Prostate gland (tissue), 2 donors: Measurements from ENCODE around the gene SLC25A47. TPM values are rescaled to one million over a fixed set of nuclear protein-coding genes. Genes with fewer than 3 reads are reported as not detected.

Experiments
- DNase-seq: peaks from one replicate; pipeline ENCODE4 v3.0.0-alpha.2; 2019; ENCODE audit warnings: low spot score
- H3K27ac ChIP-seq, 2 donors: fragments of 200-600 bp; sonication (generic); 2 replicates each; pipeline ENCODE4 v1.5.1; 2017 to 2019
- H3K27me3 ChIP-seq: fragments of 200-600 bp; sonication (generic); replicated peaks from 2 replicates; pipeline ENCODE4 v1.5.1; 2019; ENCODE audit not compliant: insufficient read depth
- H3K36me3 ChIP-seq, 2 donors: fragments of 200-600 bp; sonication (generic); 1 replicate in 1 of 2; 2 replicates in 1 of 2; pipeline versions ENCODE4 v1.5.1 to v1.8.1; 2017 to 2019
- H3K4me1 ChIP-seq: fragments of 200-600 bp; sonication (generic); replicated peaks from 2 replicates; pipeline ENCODE4 v1.5.1; 2019
- H3K4me3 ChIP-seq, 2 donors: fragments of 200-600 bp; sonication (generic); 2 replicates each; pipeline ENCODE4 v1.5.1; 2017 to 2019
- H3K9me3 ChIP-seq: fragments of 200-600 bp; sonication (generic); 2 replicates; pipeline ENCODE4 v1.5.1; 2017
- POLR2A ChIP-seq: fragments of 450-650 bp; IDR thresholded peaks from one replicate; pipeline ENCODE4 v1.6.1; 2016; ENCODE audit warnings: antibody characterized with exemption, mild to moderate bottlenecking
- POLR2AphosphoS5 ChIP-seq: sonication (generic); formaldehyde crosslinking; IDR thresholded peaks from one replicate; pipeline ENCODE4 v1.6.1; 2017; ENCODE audit warnings: antibody characterized with exemption
- WGBS: methylation state at CpG from one replicate; pipeline ENCODE4 v1.1.5; 2018; 5-methylcytosine and 5-hydroxymethylcytosine counted together
- intact Hi-C: fragments of 100-400 bp; cut with DNase I; formaldehyde crosslinking; loops from one replicate; pipeline ENCODE4 v1.14.2; 2022
- total RNA-seq, 2 donors: library from RNA; depleted of rRNA; stranded (reverse); fragments of >200 nt; gene quantifications; one replicate each; pipeline ENCODE4 v1.1.0, GENCODE V29; 2016
- TF ChIP-seq, protein P1 (sequence below), 4 experiments: fragments of 200-600 bp in 2 of 4; fragments of 450-650 bp in 2 of 4; sonication (generic) in 2 of 4; IDR thresholded peaks; 1 replicate in 3 of 4; 2 replicates in 1 of 4; pipeline ENCODE4 v1.5.1; 2016 to 2019; ENCODE audit warnings: antibody characterized with exemption in 4 of 4, mild to moderate bottlenecking in 2 of 4, moderate library complexity in 2 of 4

SLC25A47 gene
- total RNA-seq, 2 donors from 2014 or later = 0.51 TPM; not detected in 1

DNA sequence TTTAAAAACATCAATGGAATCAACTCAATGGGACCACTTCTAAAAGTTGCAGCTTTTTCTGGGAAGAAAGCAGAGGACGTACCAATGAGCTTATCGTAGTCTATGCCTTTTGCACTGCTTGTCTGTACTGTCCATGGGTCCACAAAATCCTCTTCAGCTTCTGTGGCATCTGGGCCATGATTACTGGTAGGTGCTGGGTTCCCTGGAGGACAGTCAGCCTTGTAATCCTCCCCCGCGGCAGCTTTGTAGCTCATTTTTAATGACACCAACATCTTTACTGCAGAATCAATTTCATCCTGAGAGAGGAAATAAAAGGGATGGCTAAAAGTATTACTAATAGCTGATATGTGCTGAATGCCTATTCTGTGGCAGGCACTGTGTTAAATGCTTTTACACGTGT is 38.5 kb downstream of the SLC25A47 start:
- H3K9me3 ChIP-seq = no peaks in the 10 kb centered on the region
- no peak overlapping the region for H3K27ac ChIP-seq
- no peak overlapping the region for H3K4me3 ChIP-seq
- H3K36me3 ChIP-seq = no peaks in the 10 kb centered on the region
- intact Hi-C loops = no loop called here
- DNase-seq = no peak
- no peaks in the 10 kb centered on the region for H3K27me3 ChIP-seq
- no peak for TF ChIP-seq POLR2AphosphoS5
- TF ChIP-seq, protein P1, sequence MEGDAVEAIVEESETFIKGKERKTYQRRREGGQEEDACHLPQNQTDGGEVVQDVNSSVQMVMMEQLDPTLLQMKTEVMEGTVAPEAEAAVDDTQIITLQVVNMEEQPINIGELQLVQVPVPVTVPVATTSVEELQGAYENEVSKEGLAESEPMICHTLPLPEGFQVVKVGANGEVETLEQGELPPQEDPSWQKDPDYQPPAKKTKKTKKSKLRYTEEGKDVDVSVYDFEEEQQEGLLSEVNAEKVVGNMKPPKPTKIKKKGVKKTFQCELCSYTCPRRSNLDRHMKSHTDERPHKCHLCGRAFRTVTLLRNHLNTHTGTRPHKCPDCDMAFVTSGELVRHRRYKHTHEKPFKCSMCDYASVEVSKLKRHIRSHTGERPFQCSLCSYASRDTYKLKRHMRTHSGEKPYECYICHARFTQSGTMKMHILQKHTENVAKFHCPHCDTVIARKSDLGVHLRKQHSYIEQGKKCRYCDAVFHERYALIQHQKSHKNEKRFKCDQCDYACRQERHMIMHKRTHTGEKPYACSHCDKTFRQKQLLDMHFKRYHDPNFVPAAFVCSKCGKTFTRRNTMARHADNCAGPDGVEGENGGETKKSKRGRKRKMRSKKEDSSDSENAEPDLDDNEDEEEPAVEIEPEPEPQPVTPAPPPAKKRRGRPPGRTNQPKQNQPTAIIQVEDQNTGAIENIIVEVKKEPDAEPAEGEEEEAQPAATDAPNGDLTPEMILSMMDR (IDR thresholded peaks at IDR 0.05) = no peak
- 84% methylated on average over 5 of the region's 5 CpGs for WGBS
- H3K4me1 ChIP-seq = no peaks in the 10 kb centered on the region

DNA sequence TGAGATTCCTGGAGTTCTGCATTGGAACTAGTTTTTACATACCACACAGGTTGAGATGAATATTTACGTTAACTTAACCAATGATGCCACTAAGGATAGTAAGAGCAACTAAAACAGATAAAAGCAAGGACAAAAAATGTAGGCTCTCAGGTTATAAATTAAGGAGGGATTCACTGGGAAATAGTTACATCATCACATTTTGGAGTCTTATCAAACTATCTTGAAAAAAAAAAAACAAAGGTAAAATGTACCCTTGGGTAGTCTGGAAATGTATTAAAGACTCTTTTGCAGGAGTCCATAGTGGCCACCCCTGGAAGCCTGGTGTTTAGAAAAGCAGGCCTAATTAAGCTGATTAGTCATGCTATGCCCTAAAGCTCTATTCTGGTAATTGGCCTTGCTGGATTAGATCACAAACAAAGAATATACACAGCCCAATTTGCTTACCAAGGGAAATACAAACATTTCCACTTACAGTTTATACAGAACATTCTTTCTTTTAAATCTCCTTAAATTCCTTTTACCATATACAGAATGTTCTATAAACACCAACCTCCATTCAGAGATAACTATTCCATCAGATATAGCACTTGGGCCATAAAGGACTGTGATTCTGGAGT is 39.3 kb downstream of the SLC25A47 start:
- Histone ChIP-seq H3K36me3 (no peaks in the 10 kb centered on the region), H3K9me3 (no peaks in the 10 kb centered on the region), H3K4me1 (no peaks in the 10 kb centered on the region), H3K27me3 (no peaks in the 10 kb centered on the region), H3K4me3 (no peak overlapping the region), H3K27ac (no peak overlapping the region)
- WGBS = 100% methylated on average over 1 of the region's 1 CpG
- TF ChIP-seq, protein P1 (IDR thresholded peaks at IDR 0.05) = no peak
- no peak for TF ChIP-seq POLR2A
- no peak for TF ChIP-seq POLR2AphosphoS5
- DNase-seq = no peak
- intact Hi-C loops = no loop called here

DNA sequence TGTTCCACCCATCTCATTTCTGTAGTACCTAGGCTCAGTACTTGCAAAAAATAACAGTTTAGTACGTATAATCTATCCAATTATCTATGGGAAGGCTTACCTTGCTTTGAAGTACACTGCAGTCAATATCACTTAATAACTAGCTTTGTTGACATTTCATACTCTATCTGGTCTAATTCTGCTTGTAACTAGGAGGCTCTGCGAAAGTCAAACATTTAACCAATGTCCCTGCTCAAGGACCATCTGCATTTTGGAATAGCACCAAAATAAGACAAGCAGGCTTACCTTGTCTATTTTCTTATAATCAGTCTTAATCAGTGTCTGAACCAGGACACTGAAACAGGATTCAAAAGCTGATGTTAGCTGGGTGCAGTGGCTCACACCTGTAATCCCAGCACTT is 39.9 kb downstream of the SLC25A47 start:
- no peaks in the 10 kb centered on the region for H3K9me3 ChIP-seq
- H3K4me1 ChIP-seq = no peaks in the 10 kb centered on the region
- no peak for DNase-seq
- TF ChIP-seq, protein P1 (IDR thresholded peaks at IDR 0.05) = no peak
- no peak for TF ChIP-seq POLR2AphosphoS5
- no peak for TF ChIP-seq POLR2A
- H3K36me3 ChIP-seq = no peaks in the 10 kb centered on the region
- no peaks in the 10 kb centered on the region for H3K27me3 ChIP-seq
- no peak overlapping the region for H3K4me3 ChIP-seq
- WGBS = 53% methylated on average over 2 of the region's 2 CpGs
- no peak overlapping the region for H3K27ac ChIP-seq
- intact Hi-C loops = no loop called here

DNA sequence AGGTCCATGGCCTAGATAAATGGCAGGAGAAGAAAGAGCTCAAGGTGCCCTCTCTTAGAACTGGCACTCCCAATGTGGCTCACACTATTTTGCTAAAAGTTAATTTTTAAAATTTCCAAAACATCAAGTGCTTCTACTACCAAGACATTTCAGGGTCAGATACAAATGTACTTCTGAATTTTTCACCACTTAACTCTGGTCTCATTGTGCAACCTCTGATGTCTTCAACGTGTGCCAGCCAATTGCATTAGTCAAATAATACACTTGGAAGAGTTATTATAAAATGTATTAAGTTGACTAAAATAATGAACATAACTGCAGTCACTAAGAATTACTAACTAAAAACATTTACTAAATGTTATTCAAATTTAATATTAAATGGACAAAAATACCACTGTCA is 41.3 kb downstream of the SLC25A47 start:
- Histone ChIP-seq H3K27ac (no peak overlapping the region), H3K4me3 (no peak overlapping the region), H3K9me3 (no peaks in the 10 kb centered on the region), H3K4me1 (no peaks in the 10 kb centered on the region), H3K36me3 (no peaks in the 10 kb centered on the region), H3K27me3 (no peaks in the 10 kb centered on the region)
- intact Hi-C loops = no loop called here
- TF ChIP-seq POLR2AphosphoS5 (no peak), POLR2A (no peak)
- TF ChIP-seq, protein P1 (IDR thresholded peaks at IDR 0.05) = no peak
- no peak for DNase-seq
- 61% methylated on average over 1 of the region's 1 CpG for WGBS

GRCh38 chr14:100365741-100366140 is 42.6 kb downstream of the SLC25A47 start:
- Histone ChIP-seq H3K27ac (no peak overlapping the region), H3K27me3 (no peaks in the 10 kb centered on the region), H3K4me3 (no peak overlapping the region), H3K4me1 (no peaks in the 10 kb centered on the region), H3K36me3 (no peaks in the 10 kb centered on the region), H3K9me3 (no peaks in the 10 kb centered on the region)
- WGBS = 92% methylated on average over 6 of the region's 7 CpGs
- intact Hi-C loops = no loop called here
- no peak for TF ChIP-seq POLR2A
- DNase-seq = no peak
